ENCODE measurements around the gene CENPH. TPM values are rescaled to one million over a fixed set of nuclear protein-coding genes. Genes with fewer than 3 reads are reported as not detected.

The CENPH gene
- total RNA-seq, 2 donors from 2014 or later: 43.7 to 87.6 TPM

DNA sequence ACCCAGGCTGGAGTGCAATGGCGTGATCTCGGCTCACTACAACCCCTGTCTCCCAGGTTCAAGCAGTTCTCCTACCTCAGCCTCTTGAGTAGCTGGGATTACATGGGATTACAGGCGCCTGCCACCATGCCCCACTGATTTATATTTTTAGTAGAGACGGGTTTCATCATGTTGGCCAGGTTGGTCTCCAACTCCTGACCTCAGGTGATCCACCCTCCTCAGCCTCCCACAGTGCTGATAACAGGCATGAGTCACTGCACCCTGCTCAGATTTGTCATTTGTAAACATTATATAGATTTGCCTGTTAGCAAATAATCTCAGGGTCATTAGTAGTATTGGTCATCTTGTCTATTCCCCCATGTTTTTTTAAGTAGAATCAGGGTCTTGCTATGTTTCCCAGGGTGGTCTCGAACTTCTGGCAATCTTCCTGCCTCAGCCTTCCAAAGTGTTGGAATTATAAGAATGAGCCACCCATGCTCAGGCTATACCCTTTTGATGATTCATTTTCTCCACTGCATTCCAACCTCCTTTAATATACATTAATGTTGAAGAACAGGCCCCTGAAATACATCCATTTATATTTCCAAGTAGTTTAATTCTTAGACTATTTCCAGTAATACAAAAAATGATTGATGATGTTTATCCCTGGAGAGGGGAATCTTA, 17.3 kb downstream of the CENPH start:
- 93 to 100% methylated on average over 3 to 5 of the region's 5 CpGs for WGBS, 2 experiments (ENCODE audit: insufficient coverage in 1 of 2, insufficient read length in 1 of 2)
- Histone ChIP-seq H3K4me1 (ENCODE audit: control insufficient read depth, insufficient read depth, low read length) (no peaks in the 10 kb centered on the region), H3K4me3 (ENCODE audit: low read length) (no peak overlapping the region), H3K36me3 (ENCODE audit: control insufficient read depth, insufficient read depth, low read length) (peaks cover 42% of the 10 kb centered on the region), H3K27me3 (ENCODE audit: control insufficient read depth, insufficient read depth, low read length, poor library complexity, severe bottlenecking) (no peaks in the 10 kb centered on the region), H3K9me3 (ENCODE audit: control insufficient read depth, low read length) (no peaks in the 10 kb centered on the region), H3K27ac (ENCODE audit: low read depth, low read length) (no peak overlapping the region), H3K9ac (ENCODE audit: extremely low read depth, low read length, poor library complexity, severe bottlenecking) (no peak overlapping the region)
- no peaks in the 10 kb centered on the region for H3K9me3 Mint-ChIP-seq
- peaks cover 39% of the 10 kb centered on the region for H3K36me3 Mint-ChIP-seq (ENCODE audit: low read depth)
- H3K4me3 Mint-ChIP-seq: no peak overlapping the region
- H3K27ac Mint-ChIP-seq: no peak overlapping the region
- TF ChIP-seq, protein P1, sequence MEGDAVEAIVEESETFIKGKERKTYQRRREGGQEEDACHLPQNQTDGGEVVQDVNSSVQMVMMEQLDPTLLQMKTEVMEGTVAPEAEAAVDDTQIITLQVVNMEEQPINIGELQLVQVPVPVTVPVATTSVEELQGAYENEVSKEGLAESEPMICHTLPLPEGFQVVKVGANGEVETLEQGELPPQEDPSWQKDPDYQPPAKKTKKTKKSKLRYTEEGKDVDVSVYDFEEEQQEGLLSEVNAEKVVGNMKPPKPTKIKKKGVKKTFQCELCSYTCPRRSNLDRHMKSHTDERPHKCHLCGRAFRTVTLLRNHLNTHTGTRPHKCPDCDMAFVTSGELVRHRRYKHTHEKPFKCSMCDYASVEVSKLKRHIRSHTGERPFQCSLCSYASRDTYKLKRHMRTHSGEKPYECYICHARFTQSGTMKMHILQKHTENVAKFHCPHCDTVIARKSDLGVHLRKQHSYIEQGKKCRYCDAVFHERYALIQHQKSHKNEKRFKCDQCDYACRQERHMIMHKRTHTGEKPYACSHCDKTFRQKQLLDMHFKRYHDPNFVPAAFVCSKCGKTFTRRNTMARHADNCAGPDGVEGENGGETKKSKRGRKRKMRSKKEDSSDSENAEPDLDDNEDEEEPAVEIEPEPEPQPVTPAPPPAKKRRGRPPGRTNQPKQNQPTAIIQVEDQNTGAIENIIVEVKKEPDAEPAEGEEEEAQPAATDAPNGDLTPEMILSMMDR (conservative IDR thresholded peaks at IDR 0.05): no peak
- no peaks in the 10 kb centered on the region for H3K27me3 Mint-ChIP-seq (ENCODE audit: insufficient read depth)
- H3K4me1 Mint-ChIP-seq: no peaks in the 10 kb centered on the region
- no peak for DNase-seq

DNA sequence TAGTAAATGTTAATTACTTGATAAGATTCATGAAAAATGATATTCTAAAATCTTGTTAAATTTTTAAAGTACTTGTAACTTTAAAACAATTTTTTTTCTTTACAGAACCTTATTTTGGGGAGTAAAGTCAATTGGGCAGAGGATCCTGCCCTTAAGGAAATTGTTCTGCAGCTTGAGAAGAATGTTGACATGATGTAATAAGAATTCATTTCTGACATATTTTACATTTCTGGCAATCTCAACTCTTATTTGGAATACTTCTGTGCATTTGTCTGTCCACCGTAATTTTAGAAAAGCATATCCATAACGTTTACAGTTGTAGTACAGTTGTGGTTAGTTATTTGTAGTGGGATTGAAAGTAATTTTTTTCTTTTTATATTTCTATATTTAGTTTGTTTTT, 20.2 kb downstream of the CENPH start:
- 100% methylated on average over 2 of the region's 2 CpGs; no CpG with 5 or more reads in 1 of the 2 experiments for WGBS, 2 experiments (ENCODE audit: insufficient coverage in 1 of 2, insufficient read length in 1 of 2)
- peaks cover 24% of the 10 kb centered on the region for H3K36me3 Mint-ChIP-seq (ENCODE audit: low read depth)
- H3K27ac ChIP-seq (ENCODE audit: low read depth, low read length): no peak overlapping the region

DNA sequence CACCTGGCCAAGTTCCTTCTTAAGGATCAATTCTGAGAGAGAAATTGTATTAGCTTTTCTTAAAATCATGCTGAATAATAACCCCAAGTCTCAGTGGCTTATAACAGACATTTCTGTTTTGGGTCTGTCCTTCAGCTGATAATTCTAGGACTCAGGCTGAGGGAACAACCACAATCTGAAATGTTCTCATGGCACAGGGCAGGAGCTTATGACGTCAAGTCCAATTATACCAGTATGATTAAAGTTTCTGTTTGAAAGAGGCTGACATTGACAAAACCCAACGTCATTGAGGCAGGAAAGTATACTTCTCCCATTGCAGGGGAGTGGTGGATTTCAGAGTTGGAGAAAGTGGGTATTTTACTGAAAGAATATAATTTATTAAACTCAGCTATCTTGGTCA, 21.8 kb downstream of the CENPH start:
- H3K4me3 Mint-ChIP-seq: no peak overlapping the region
- Histone ChIP-seq H3K9me3 (ENCODE audit: control insufficient read depth, low read length) (no peaks in the 10 kb centered on the region), H3K27ac (ENCODE audit: low read depth, low read length) (no peak overlapping the region), H3K9ac (ENCODE audit: extremely low read depth, low read length, poor library complexity, severe bottlenecking) (no peak overlapping the region), H3K36me3 (ENCODE audit: control insufficient read depth, insufficient read depth, low read length) (peaks cover 22% of the 10 kb centered on the region), H3K27me3 (ENCODE audit: control insufficient read depth, insufficient read depth, low read length, poor library complexity, severe bottlenecking) (no peaks in the 10 kb centered on the region), H3K4me3 (ENCODE audit: low read length) (no peak overlapping the region), H3K4me1 (ENCODE audit: control insufficient read depth, insufficient read depth, low read length) (no peaks in the 10 kb centered on the region)
- H3K27me3 Mint-ChIP-seq (ENCODE audit: insufficient read depth): no peaks in the 10 kb centered on the region
- 96 to 97% methylated on average over 2 of the region's 2 CpGs for WGBS, 2 experiments (ENCODE audit: insufficient coverage in 1 of 2, insufficient read length in 1 of 2)
- DNase-seq: no peak
- H3K4me1 Mint-ChIP-seq: no peaks in the 10 kb centered on the region
- H3K36me3 Mint-ChIP-seq (ENCODE audit: low read depth): peaks cover 22% of the 10 kb centered on the region
- H3K27ac Mint-ChIP-seq: no peak overlapping the region
- TF ChIP-seq, protein P1 (conservative IDR thresholded peaks at IDR 0.05): no peak
- no peaks in the 10 kb centered on the region for H3K9me3 Mint-ChIP-seq

More for the DNA sequence above, 20.2 kb downstream of the CENPH start:
- H3K27me3 ChIP-seq (ENCODE audit: control insufficient read depth, insufficient read depth, low read length, poor library complexity, severe bottlenecking): no peaks in the 10 kb centered on the region
- H3K4me1 ChIP-seq (ENCODE audit: control insufficient read depth, insufficient read depth, low read length): no peaks in the 10 kb centered on the region
- Mint-ChIP-seq H3K27me3 (ENCODE audit: insufficient read depth) (no peaks in the 10 kb centered on the region), H3K27ac (no peak overlapping the region), H3K9me3 (no peaks in the 10 kb centered on the region), H3K4me3 (no peak overlapping the region), H3K4me1 (no peaks in the 10 kb centered on the region)
- DNase-seq: no peak
- H3K9ac ChIP-seq (ENCODE audit: extremely low read depth, low read length, poor library complexity, severe bottlenecking): no peak overlapping the region
- H3K36me3 ChIP-seq (ENCODE audit: control insufficient read depth, insufficient read depth, low read length): peaks cover 24% of the 10 kb centered on the region
- H3K9me3 ChIP-seq (ENCODE audit: control insufficient read depth, low read length): no peaks in the 10 kb centered on the region
- no peak overlapping the region for H3K4me3 ChIP-seq (ENCODE audit: low read length)
- TF ChIP-seq, protein P1 (conservative IDR thresholded peaks at IDR 0.05): no peak
